H1 (cell line): ENCODE measurements around the gene ATXN1L. TPM values are rescaled to one million over a fixed set of nuclear protein-coding genes. Genes with fewer than 3 reads are reported as not detected.

ENCODE experiments used
- BRCA1 ChIP-seq: IDR thresholded peaks from 2 replicates; pipeline ENCODE4 v1.6.1; 2012; ENCODE audit warnings: low read depth, low read length, improper control_type of control experiment
- PHF8 ChIP-seq: fragments of 200-600 bp; sonication (generic); conservative IDR thresholded peaks from 2 replicates; pipeline ENCODE4 v1.7.1; 2012; ENCODE audit warnings: low read depth, mild to moderate bottlenecking, inconsistent platforms, low read length, moderate library complexity
- TAF1 ChIP-seq: IDR thresholded peaks from 2 replicates; pipeline ENCODE4 v1.6.1; 2011; ENCODE audit warnings: mild to moderate bottlenecking, low read depth, low read length
- polyA plus RNA-seq, 7 experiments: library from polyadenylated mRNA; depleted of rRNA in 3 of 7; stranded (reverse) in 5 of 7; unstranded in 2 of 7; fragments of >200 nt in 5 of 7; fragments of 200-250 nt in 2 of 7; gene quantifications; 1 replicate in 5 of 7; 2 replicates in 1 of 7; 4 replicates in 1 of 7; pipeline versions ENCODE4 v1.2.1 to v1.2.3, GENCODE V29; 2011 to 2013; ENCODE audit warnings: missing spikeins in 2 of 7, mixed read lengths in 2 of 7
- total RNA-seq: library from RNA; stranded (reverse); fragmentation: NEBNext Ultra II Directional; extraction: Animal tissue kit (Norgen Biotek cat#: 25700); gene quantifications from 2 replicates; pipeline ENCODE4 v1.2.1, GENCODE V29; 2021

ATXN1L gene
- total and polyA plus RNA-seq, 2 of the 8 experiments (the other 6 are each of a cell fraction or from before 2014, with no cell fraction given) = 12.1 to 23.8 TPM

DNA sequence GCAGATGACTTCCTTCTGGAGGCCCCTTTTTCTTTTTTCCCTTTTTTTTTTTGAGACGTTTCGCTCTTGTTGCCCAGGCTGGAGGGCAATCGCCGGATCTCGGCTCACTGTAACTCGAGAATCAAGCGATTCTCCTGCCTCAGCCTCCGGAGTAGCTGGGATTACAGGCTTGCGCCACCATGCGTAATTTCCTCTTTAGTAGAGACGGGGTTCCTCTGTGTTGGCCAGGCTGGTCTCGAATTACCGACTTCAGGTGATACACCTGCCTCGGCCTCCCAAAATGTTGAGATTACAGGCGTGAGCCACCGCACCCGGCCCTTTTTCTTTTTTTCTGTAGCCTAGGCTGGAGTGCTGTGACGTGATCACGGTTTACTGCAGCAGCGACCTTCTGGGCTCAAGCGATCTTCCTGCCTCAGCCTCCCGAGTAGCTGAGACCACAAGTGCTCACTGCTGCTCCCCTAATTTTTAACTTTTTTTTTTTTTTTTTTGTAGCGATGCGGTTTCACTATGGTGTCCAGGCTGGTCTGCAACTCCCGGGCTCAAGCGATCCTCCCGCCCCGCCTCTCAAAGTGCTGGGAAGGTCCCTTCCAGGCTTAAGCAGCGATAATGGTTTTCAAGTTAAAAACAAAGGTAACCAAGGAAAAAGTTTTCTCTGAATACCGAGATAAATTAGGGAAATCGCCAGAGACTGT lies 48.6 kb downstream of the ATXN1L start (continued):
- TF ChIP-seq TAF1 (peak; percentile 56), PHF8 (0 out of 2 replicates have a peak, but pooled peaks have one; percentile 13), BRCA1 (no peak)
